MM.1S (cell line): ENCODE data around the gene BANP.
"Not testable (repeated sequence)": the region's sequence is repeated elsewhere in the genome, so short reads cannot be mapped to it uniquely, and the experiment has no call there.

ENCODE experiments used
- DNase-seq: peaks from one replicate; pipeline ENCODE4 v3.0.0-alpha.2; 2015
- H2AFZ ChIP-seq: fragments of 300-600 bp; sonication (generic); 2 replicates; pipeline ENCODE4 v1.6.0; 2016; ENCODE audit warnings: antibody characterized with exemption, low read length
- H3F3A ChIP-seq: fragments of 300-600 bp; sonication (generic); 2 replicates; pipeline ENCODE4 v1.6.1; 2016; ENCODE audit warnings: mild to moderate bottlenecking, antibody characterized with exemption, low read length, moderate library complexity, mixed read lengths; ENCODE audit not compliant: insufficient read depth
- H3K27ac ChIP-seq: fragments of 300-600 bp; sonication (generic); 2 replicates; pipeline ENCODE4 v1.5.1; 2016; ENCODE audit warnings: mild to moderate bottlenecking, low read length
- H3K27me3 ChIP-seq: fragments of 300-600 bp; sonication (generic); replicated peaks from 2 replicates; pipeline ENCODE4 v1.6.0; 2016; ENCODE audit warnings: low read length; ENCODE audit not compliant: insufficient read depth
- H3K36me3 ChIP-seq: fragments of 300-600 bp; sonication (generic); replicated peaks from 2 replicates; pipeline ENCODE4 v1.6.1; 2016; ENCODE audit warnings: mild to moderate bottlenecking, low read length, mixed read lengths; ENCODE audit not compliant: insufficient read depth
- H3K4me1 ChIP-seq: fragments of 300-600 bp; sonication (generic); 2 replicates; pipeline ENCODE4 v1.6.1; 2016; ENCODE audit warnings: low read length, mixed read lengths
- H3K4me2 ChIP-seq: fragments of 300-600 bp; sonication (generic); 2 replicates; pipeline ENCODE4 v1.6.0; 2016; ENCODE audit warnings: low read depth, low read length
- H3K4me3 ChIP-seq: fragments of 300-600 bp; sonication (generic); 2 replicates; pipeline ENCODE4 v1.5.1; 2016; ENCODE audit warnings: low read length, mixed read lengths
- H3K79me2 ChIP-seq: fragments of 300-600 bp; sonication (generic); 2 replicates; pipeline ENCODE4 v1.6.1; 2016; ENCODE audit warnings: mixed run types, low read length, mixed read lengths
- H3K9ac ChIP-seq: fragments of 300-600 bp; sonication (generic); 2 replicates; pipeline ENCODE4 v1.6.1; 2016; ENCODE audit warnings: low read length, mixed read lengths
- H3K9me2 ChIP-seq: fragments of 300-600 bp; sonication (generic); replicated peaks from 2 replicates; pipeline ENCODE4 v1.6.1; 2016; ENCODE audit warnings: mild to moderate bottlenecking, low read length, mixed read lengths; ENCODE audit not compliant: insufficient read depth
- H3K9me3 ChIP-seq: fragments of 300-600 bp; sonication (generic); replicated peaks from 2 replicates; pipeline ENCODE4 v1.6.1; 2016; ENCODE audit warnings: mild to moderate bottlenecking, low read length, mixed read lengths; ENCODE audit not compliant: insufficient read depth
- H4K20me1 ChIP-seq: fragments of 300-600 bp; sonication (generic); 2 replicates; pipeline ENCODE4 v1.6.1; 2016; ENCODE audit warnings: mild to moderate bottlenecking, low read length, moderate library complexity, mixed read lengths; ENCODE audit not compliant: insufficient read depth
- EZH2 ChIP-seq: fragments of 300-600 bp; sonication (generic); optimal IDR thresholded peaks from 2 replicates; pipeline ENCODE3; 2017; ENCODE audit warnings: low read depth, mild to moderate bottlenecking, antibody characterized with exemption, low read length, mixed read lengths
- EZH2phosphoT487 ChIP-seq: fragments of 300-600 bp; sonication (generic); IDR thresholded peaks from 2 replicates; pipeline ENCODE4 v1.6.1; 2018; ENCODE audit warnings: antibody characterized with exemption, low read length
- TF ChIP-seq, protein P1 (sequence below): fragments of 300-600 bp; sonication (generic); IDR thresholded peaks from 2 replicates; pipeline ENCODE4 v1.5.1; 2016; ENCODE audit warnings: antibody characterized with exemption, low read length, mixed read lengths

The BANP gene

DNA sequence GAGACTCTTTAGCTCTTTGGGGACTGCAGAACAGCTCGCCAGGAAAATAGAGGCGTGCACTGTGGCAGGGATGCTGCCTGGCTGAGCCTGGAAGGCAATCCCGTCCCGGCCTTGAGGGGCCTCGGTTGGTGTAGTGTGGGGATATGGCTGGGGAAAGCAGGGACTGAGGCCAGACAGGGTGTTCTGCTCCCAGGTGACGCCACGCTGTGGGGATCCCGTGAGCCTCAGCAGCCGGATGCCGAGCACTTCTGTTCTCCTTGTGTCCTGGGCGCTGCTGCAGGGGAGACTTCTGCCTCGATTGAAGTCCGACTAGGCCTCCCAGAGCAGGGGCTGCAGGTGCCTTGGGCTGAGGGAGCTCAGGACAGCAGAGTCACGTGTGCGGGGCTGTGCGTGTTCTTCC lies 72.6 kb downstream of the BANP start:
- Histone ChIP-seq H3K27me3 (no peaks in the 10 kb centered on the region), H3K4me2 (no peak overlapping the region), H4K20me1 (no peaks in the 10 kb centered on the region), H3K9me3 (no peaks in the 10 kb centered on the region), H3F3A (no peaks in the 10 kb centered on the region), H3K9me2 (no peaks in the 10 kb centered on the region), H3K4me1 (no peaks in the 10 kb centered on the region), H2AFZ (no peak overlapping the region), H3K9ac (no peak overlapping the region), H3K27ac (no peak overlapping the region), H3K4me3 (no peak overlapping the region), H3K36me3 (no peaks in the 10 kb centered on the region), H3K79me2 (no peaks in the 10 kb centered on the region)
- DNase-seq: no peak
- TF ChIP-seq EZH2phosphoT487 (no peak), EZH2 (no peak)
- TF ChIP-seq, protein P1, sequence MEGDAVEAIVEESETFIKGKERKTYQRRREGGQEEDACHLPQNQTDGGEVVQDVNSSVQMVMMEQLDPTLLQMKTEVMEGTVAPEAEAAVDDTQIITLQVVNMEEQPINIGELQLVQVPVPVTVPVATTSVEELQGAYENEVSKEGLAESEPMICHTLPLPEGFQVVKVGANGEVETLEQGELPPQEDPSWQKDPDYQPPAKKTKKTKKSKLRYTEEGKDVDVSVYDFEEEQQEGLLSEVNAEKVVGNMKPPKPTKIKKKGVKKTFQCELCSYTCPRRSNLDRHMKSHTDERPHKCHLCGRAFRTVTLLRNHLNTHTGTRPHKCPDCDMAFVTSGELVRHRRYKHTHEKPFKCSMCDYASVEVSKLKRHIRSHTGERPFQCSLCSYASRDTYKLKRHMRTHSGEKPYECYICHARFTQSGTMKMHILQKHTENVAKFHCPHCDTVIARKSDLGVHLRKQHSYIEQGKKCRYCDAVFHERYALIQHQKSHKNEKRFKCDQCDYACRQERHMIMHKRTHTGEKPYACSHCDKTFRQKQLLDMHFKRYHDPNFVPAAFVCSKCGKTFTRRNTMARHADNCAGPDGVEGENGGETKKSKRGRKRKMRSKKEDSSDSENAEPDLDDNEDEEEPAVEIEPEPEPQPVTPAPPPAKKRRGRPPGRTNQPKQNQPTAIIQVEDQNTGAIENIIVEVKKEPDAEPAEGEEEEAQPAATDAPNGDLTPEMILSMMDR: no peak

- H3K9ac ChIP-seq, H2AFZ ChIP-seq, H3K79me2 ChIP-seq, H3K9me2 ChIP-seq, H3F3A ChIP-seq, DNase-seq, H4K20me1 ChIP-seq, H3K9me3 ChIP-seq, H3K4me3 ChIP-seq, H3K27me3 ChIP-seq, H3K36me3 ChIP-seq, H3K4me2 ChIP-seq, H3K4me1 ChIP-seq, H3K27ac ChIP-seq: not testable (repeated sequence)
Measured at GRCh38 chr16:88024491-88025085, 73.4 kb downstream of the BANP start.

DNA sequence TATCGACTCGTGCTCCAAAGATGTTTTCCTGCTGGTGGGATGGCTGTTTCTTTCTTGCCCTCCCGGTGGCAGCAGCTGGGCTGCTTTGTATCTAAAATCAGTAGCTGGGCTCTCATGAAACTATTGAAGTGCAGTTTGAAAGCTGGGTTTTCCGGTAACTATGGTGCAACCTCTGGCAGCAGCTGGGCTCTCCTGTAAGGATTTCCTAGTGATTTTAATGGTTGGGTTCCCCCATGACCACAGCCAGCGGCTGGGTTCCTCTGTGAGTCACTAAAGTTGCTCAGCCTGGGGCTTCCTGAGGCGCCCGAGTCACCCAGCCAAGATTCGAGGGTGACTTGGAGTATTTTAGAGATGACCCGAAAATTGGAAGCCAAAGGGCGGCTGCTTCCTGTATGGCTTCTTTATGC lies 73.9 kb downstream of the BANP start:
- not testable (repeated sequence) for H3K36me3 ChIP-seq, DNase-seq, H3K4me2 ChIP-seq

GRCh38 chr16:88025828-88026555 lies 74.8 kb downstream of the BANP start:
- H3K9ac ChIP-seq: not testable (repeated sequence)

More for the DNA sequence above, 73.9 kb downstream of the BANP start:
- H3K9me2 ChIP-seq, H4K20me1 ChIP-seq, H3K9ac ChIP-seq, H2AFZ ChIP-seq, H3K4me1 ChIP-seq, H3K4me3 ChIP-seq, H3K27ac ChIP-seq, H3K9me3 ChIP-seq, H3F3A ChIP-seq, H3K79me2 ChIP-seq, H3K27me3 ChIP-seq: not testable (repeated sequence)

More at GRCh38 chr16:88025828-88026555, 74.8 kb downstream of the BANP start:
- H3K9me2 ChIP-seq, H2AFZ ChIP-seq, DNase-seq, H3K79me2 ChIP-seq, H3K4me3 ChIP-seq, H3F3A ChIP-seq, H3K27me3 ChIP-seq, H3K4me2 ChIP-seq, H3K4me1 ChIP-seq, H3K36me3 ChIP-seq, H4K20me1 ChIP-seq, H3K9me3 ChIP-seq, H3K27ac ChIP-seq: not testable (repeated sequence)
